T-helper 1 cell treated with Interleukin-12 subunit alpha and Interleukin-12 subunit beta and Interleukin-4 antibody, amounts not matched to agents 30 ng/mL and 1 ng/mL, for 36 hours (primary cell): ENCODE results near the gene ELOVL5. TPM values are rescaled to one million over a fixed set of nuclear protein-coding genes. Genes with fewer than 3 reads are reported as not detected.

Experiments
- intact Hi-C: fragments of 100-400 bp; cut with micrococcal nuclease; formaldehyde crosslinking; loops from one replicate; pipeline ENCODE4 v1.15.1; 2024
- total RNA-seq: library from RNA; stranded (reverse); gene quantifications from 2 replicates; pipeline ENCODE4 v1.2.3, GENCODE V29; 2022

Gene ELOVL5
- total RNA-seq, 1 donor from 2014 or later, result 139 TPM

GRCh38 chr6:53359843-53360092 is 11.0 kb upstream of the ELOVL5 start:
- intact Hi-C loops, result loop anchor here (1.0 to 5.0 kb wide), 5 partner anchors 10 to 937 kb away; partner anchors contain the start of gene EFHC1

GRCh38 chr6:53359095-53359842 is 10.5 kb upstream of the ELOVL5 start:
- intact Hi-C loops, result loop anchor here (1.0 to 5.0 kb wide), 4 partner anchors 10 to 937 kb away; partner anchors contain the start of gene EFHC1

- intact Hi-C loops, result loop anchor here (1.0 to 5.0 kb wide), 5 partner anchors 9 to 936 kb away; partner anchors contain the start of gene EFHC1
These were observed 9.8 kb upstream of the ELOVL5 start for GRCh38 chr6:53358440-53359094.

- intact Hi-C loops, result loop anchor here (1.0 to 5.0 kb wide), 2 partner anchors 293 to 935 kb away; partner anchors contain the start of gene EFHC1
These were observed 9.0 kb upstream of the ELOVL5 start for GRCh38 chr6:53357576-53358360.

- intact Hi-C loops, result no loop called here
These were observed 4.9 kb upstream of the ELOVL5 start for GRCh38 chr6:53353624-53354023.

- intact Hi-C loops, result no loop called here
These were observed 3.6 kb upstream of the ELOVL5 start for GRCh38 chr6:53352360-53352759.

GRCh38 chr6:53349209-53349693 is 501 bp upstream of the ELOVL5 start:
- intact Hi-C loops, result loop anchor here (1.0 to 10.0 kb wide), 5 partner anchors 10 to 932 kb away; partner anchors contain the start of genes GSTA4 and TRAM2

- intact Hi-C loops, result loop anchor here (1.0 to 10.0 kb wide), 10 partner anchors 13 to 931 kb away; partner anchors contain the start of genes GSTA4 and TRAM2
These were observed 804 bp downstream of the ELOVL5 start for GRCh38 chr6:53347921-53348370.

- intact Hi-C loops, result loop anchor here (1.0 to 10.0 kb wide), 9 partner anchors 12 to 930 kb away; partner anchors contain the start of genes GSTA4 and TRAM2
These were observed 1.4 kb downstream of the ELOVL5 start for GRCh38 chr6:53347250-53347920.

GRCh38 chr6:53346049-53346448 is 2.7 kb downstream of the ELOVL5 start:
- intact Hi-C loops, result loop anchor here (2.0 to 10.0 kb wide), 5 partner anchors 65 to 929 kb away; partner anchors contain the start of genes GSTA4 and TRAM2

GRCh38 chr6:53344969-53345368 is 3.8 kb downstream of the ELOVL5 start:
- intact Hi-C loops, result loop anchor here (5.0 to 10.0 kb wide), 4 partner anchors 302 to 928 kb away; partner anchors contain the start of genes GSTA4 and TRAM2

- intact Hi-C loops, result loop anchor here (10.0 kb wide), 1 partner anchor 768 kb away; the partner anchor contains the start of gene TRAM2
These were observed 5.7 kb downstream of the ELOVL5 start for GRCh38 chr6:53343092-53343491.

- intact Hi-C loops, result loop anchor here (10.0 kb wide), 1 partner anchor 767 kb away; the partner anchor contains the start of gene TRAM2
These were observed 6.5 kb downstream of the ELOVL5 start for GRCh38 chr6:53342217-53342616.

GRCh38 chr6:53340536-53340935 is 8.2 kb downstream of the ELOVL5 start:
- intact Hi-C loops, result loop anchor here (10.0 kb wide), 1 partner anchor 766 kb away; the partner anchor contains the start of gene TRAM2

- intact Hi-C loops, result loop anchor here (5.0 to 10.0 kb wide), 2 partner anchors 675 to 1052 kb away; no protein-coding TSS in a partner anchor
These were observed 9.3 kb downstream of the ELOVL5 start for GRCh38 chr6:53339424-53339823.

- intact Hi-C loops, result loop anchor here (1.0 to 10.0 kb wide), 3 partner anchors 8 to 1051 kb away; no protein-coding TSS in a partner anchor
These were observed 10.4 kb downstream of the ELOVL5 start for GRCh38 chr6:53338304-53338703.

- intact Hi-C loops, result loop anchor here (5.0 to 10.0 kb wide), 2 partner anchors 671 to 1049 kb away; no protein-coding TSS in a partner anchor
These were observed 12.7 kb downstream of the ELOVL5 start for GRCh38 chr6:53336070-53336469.

GRCh38 chr6:53335224-53335994 is 13.3 kb downstream of the ELOVL5 start:
- intact Hi-C loops, result loop anchor here (1.0 to 10.0 kb wide), 11 partner anchors 12 to 1048 kb away; no protein-coding TSS in a partner anchor
